ENCODE measurements around the gene CSF2.

CSF2 gene

GRCh38 chr5:132085686-132086085 is 12.1 kb downstream of the CSF2 start:
- in situ Hi-C loops (cut with HindIII; ENCODE audit: low sequenced_read_pairs): no loop called here

DNA sequence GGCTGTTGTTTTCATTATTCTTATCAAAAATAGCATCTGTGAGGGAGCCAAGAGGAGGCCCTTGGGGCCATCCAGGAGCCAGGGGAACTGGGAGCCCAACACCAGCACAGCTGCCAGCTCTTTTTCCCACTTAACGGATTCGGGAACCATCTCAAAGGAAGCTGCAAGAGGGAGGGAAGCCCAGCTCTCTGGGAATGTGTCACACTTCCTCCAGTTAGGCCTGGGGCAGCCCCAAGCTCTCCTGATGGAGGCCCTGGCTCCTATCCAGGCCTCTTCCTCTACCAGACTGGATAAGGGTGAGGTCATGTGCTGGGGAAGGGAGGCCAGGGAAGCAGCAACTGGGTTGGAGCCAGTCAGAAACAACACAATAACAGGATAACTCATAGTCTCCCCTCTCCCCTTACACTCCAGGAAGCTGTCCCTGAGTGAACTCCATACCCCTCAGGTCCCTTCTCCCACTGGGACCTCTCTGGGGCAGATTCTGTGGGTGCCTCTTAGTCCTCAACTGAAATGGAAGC is 12.7 kb downstream of the CSF2 start:
- in situ Hi-C loops (cut with HindIII; ENCODE audit: low sequenced_read_pairs): no loop called here

DNA sequence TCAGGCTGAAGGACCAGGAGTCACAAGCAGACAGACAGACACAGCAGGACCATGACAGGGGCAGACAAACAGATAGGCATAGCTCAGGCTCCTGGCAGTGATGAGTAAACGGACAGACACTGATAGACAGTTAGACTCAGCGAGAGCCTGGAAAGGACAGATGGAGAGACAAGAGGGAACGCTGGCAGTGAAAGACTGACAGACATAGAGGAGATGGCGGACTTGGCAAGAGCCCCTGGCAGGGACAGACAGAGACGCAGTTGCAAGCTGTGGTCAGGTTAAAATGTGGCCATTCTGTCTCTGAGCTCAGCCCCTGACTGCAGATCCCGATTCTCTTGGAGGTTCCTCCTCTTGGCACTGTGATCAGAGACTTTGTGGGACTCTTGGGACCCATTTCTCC is 13.6 kb downstream of the CSF2 start:
- in situ Hi-C loops (cut with HindIII; ENCODE audit: low sequenced_read_pairs): no loop called here

DNA sequence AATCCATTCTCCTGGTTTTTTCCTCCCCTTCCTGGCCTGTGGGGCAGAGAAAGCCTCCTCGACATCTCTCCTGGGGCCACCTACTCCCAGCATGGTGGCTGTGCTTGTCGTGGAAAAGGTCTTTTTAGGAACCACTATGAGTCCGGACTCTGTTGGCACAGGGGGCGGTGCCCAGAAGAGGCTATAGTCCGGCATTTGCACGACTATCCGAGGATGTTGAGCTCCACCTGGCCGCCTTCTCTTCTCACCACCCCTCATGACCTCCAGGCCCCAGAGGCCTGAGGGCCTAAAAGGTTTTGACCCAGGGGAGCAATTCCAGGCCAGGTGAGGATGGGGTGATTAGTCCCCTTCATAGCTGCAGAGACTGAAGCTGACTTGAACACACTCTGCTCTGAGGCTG is 14.1 kb downstream of the CSF2 start:
- in situ Hi-C loops (cut with HindIII; ENCODE audit: low sequenced_read_pairs): no loop called here

DNA sequence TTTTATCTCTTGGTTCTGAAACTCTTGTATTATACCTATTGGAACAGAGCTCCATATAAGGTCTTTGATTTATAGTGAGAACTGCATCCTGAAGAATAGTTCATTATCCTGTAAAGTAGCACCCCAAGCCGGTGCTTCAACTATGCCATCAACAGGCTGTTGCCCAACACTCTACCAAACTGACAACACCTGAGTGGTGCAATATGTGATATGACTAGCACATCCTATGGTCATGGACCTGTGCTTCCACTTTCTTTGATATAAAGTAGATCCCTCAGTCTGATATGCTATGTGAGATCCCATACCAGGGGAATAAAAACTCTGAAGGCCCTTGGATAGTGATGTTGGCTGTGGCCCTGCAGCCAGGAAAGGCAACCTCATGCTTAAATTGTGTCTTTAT is 15.8 kb downstream of the CSF2 start:
- in situ Hi-C loops (cut with HindIII; ENCODE audit: low sequenced_read_pairs): no loop called here

- in situ Hi-C loops (cut with HindIII; ENCODE audit: low sequenced_read_pairs): no loop called here
These were observed 16.5 kb downstream of the CSF2 start for GRCh38 chr5:132090107-132090506.

DNA sequence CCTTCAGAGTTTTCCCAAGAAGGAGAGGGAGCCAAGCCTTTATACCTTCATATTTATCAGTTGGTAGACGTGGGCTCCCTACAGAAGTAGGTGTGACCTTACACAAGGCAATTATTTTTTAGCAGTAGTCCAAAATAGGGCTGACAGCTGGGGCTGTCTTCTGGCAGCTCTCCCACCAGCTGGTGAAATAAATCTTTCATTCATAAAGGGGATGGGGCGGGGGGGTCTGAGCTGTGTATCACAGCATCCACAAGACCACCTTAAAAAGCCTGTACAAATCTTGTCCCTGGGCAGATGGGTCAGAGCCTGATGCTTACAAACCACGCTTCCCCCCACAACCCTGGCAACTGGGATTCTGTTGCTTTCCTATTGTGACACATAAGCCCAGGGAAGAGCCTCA is 19.7 kb downstream of the CSF2 start:
- in situ Hi-C loops (cut with HindIII; ENCODE audit: low sequenced_read_pairs): no loop called here

- in situ Hi-C loops (cut with HindIII; ENCODE audit: low sequenced_read_pairs): no loop called here
These were observed 20.9 kb downstream of the CSF2 start for GRCh38 chr5:132094393-132095076.

GRCh38 chr5:132095077-132095410 is 21.5 kb downstream of the CSF2 start:
- in situ Hi-C loops (cut with HindIII; ENCODE audit: low sequenced_read_pairs): no loop called here

- in situ Hi-C loops (cut with HindIII; ENCODE audit: low sequenced_read_pairs): no loop called here
These were observed 21.9 kb downstream of the CSF2 start for GRCh38 chr5:132095424-132095972.

DNA sequence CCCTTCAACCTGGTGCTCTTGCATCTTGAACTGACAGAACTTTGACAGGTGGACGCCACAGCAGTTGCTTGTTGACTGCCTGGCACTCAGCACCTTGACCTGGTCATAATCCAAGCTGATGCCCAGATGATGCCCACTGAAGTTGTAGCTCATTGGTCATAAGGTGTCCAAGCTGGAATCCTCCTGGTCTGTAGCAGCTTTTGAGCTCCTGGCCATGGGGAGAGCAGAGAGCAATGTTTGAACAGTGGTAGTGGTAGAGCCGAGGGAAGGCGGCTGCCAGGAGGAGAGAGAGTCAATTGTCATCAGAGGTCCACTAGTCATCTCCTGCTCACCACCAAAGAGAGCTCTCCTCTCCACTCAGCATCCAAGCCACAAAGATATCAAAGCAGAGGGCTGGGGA is 23.3 kb downstream of the CSF2 start:
- in situ Hi-C loops (cut with HindIII; ENCODE audit: low sequenced_read_pairs): no loop called here

GRCh38 chr5:132098151-132098594 is 24.6 kb downstream of the CSF2 start:
- in situ Hi-C loops (cut with HindIII; ENCODE audit: low sequenced_read_pairs): no loop called here

GRCh38 chr5:132098621-132099020 is 25.0 kb downstream of the CSF2 start:
- in situ Hi-C loops (cut with HindIII; ENCODE audit: low sequenced_read_pairs): no loop called here

DNA sequence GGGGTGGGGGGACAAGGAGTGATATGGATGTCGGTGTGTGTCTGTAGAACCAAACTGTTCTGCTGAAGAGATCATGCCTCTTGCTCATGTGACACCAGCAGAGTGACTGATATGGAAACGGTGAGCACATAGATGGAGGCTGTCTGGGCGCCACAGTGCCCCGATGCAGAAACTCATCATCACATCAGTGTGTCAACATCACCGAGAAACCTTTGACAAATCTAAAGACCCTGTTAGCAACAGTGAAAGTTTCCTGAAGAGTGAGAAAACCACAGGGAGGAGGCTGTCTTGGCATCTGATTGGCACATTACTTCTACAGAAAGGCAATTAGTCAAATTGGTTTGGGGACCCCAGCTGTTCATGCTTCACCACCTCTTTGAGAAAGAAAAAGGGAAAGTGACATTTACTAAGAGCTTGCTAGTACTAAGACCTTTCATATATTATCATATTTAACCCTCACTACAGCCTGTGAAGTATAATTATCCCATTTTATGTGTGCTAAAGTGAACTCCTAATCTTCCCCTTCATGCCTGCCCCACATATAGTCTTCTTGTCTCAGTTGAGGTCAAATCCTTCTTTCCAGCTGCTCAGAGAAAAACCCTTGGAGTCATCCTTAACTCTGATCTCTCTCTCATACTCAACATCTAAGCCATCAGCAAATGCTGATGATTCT is 25.6 kb downstream of the CSF2 start:
- in situ Hi-C loops (cut with HindIII; ENCODE audit: low sequenced_read_pairs): no loop called here

DNA sequence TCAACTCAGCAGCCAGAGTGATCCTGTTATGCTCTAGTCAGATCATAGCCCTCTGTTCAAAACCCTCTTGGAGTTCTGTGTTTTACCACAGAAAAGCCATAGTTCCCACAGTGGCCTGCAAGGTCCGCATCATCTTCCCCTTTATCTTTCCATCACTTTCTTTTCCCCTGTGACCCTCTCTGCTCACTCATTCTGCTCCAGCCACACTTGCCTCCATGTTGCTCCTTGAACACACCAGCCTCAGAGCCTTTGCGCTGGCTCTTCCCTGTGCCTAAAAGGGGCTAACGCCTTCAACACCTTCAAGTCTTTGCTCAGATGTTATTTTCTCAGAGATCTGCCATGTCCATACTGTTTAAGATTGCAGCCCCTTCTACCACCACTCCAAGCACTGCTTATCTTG is 26.3 kb downstream of the CSF2 start:
- in situ Hi-C loops (cut with HindIII; ENCODE audit: low sequenced_read_pairs): no loop called here

GRCh38 chr5:132100672-132101261 is 27.2 kb downstream of the CSF2 start:
- in situ Hi-C loops (cut with HindIII; ENCODE audit: low sequenced_read_pairs): no loop called here

- in situ Hi-C loops (cut with HindIII; ENCODE audit: low sequenced_read_pairs): no loop called here
These were observed 27.8 kb downstream of the CSF2 start for GRCh38 chr5:132101385-132101880.

DNA sequence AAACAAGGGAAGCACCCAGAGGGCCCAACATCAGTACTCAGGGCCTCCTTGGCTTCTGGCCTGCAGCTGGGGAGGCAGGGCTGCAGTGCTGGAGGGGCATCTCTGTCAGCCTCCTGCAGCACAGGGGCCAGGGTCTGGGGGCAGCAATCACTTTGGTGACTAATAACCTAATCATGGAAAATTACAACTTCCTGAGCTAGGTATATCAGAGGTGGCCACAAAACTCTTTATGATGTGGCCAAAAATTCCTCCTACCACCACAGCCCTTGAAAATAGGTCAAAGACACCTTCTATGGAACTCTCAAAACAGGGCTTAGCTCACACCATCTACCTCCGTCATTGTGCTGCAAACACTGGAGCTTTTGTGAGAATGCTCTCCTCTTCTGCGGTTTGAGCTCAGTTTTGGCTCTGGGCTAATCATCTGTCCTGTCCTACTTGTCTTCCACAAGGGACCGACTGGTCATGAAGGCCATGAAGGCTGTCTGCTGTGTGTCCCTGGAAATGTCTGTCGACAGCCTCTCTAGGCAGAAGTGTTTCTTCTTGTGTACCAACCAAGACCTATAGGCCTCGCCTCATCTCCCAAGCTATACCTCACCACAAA is 28.6 kb downstream of the CSF2 start:
- in situ Hi-C loops (cut with HindIII; ENCODE audit: low sequenced_read_pairs): no loop called here

GRCh38 chr5:132102944-132103331 is 29.3 kb downstream of the CSF2 start:
- in situ Hi-C loops (cut with HindIII; ENCODE audit: low sequenced_read_pairs): no loop called here

- in situ Hi-C loops (cut with HindIII; ENCODE audit: low sequenced_read_pairs): no loop called here
These were observed 29.9 kb downstream of the CSF2 start for GRCh38 chr5:132103332-132103951.

DNA sequence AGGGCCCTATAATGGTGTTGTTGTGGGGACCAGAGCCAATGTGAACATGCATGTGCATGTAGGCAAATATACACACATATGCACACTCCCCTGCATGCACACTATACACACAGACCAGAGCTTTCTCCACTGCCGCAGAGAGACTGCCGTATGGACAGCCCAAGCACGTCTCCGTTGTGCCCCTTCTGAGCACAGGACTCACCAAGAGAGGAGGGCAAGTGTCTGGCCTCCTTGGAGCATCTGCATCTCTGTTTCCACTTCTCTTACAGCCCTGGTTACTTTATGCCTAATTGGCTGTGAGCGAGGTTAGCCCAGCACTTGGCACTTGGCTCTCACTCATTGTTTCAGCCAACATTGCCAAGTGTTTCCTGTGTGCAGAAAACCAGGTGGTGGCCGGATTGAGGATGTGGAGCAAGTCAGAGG is 30.4 kb downstream of the CSF2 start:
- in situ Hi-C loops (cut with HindIII; ENCODE audit: low sequenced_read_pairs): no loop called here

Data from endothelial cell of hepatic sinusoid (primary cell).